HepG2 (cell line): ENCODE measurements around the gene PYHIN1. TPM values are rescaled to one million over a fixed set of nuclear protein-coding genes. Genes with fewer than 3 reads are reported as not detected.

Experiments used
- ATAC-seq: fragments of 200-7000 bp; cut with Tn5 transposase; 3 replicates; pipeline ENCODE4 v1.9.1; 2020; ENCODE audit warnings: mild to moderate bottlenecking, moderate library complexity
- BruUV-seq: library from RNA; stranded (reverse); fragments of 400-500 nt; replicated peaks from 2 replicates; lab custom pipeline; 2021; lab: Mats Ljungman, UMichigan
- CTCF ChIA-PET: fragments of 300-600 bp; formaldehyde crosslinking; extraction: SDS; loops from one replicate; lab custom pipeline; 2021; ENCODE audit warnings: low total read pairs, inconsistent platforms, low intra/inter-chr PET ratio; lab: Yijun Ruan, JAX
- POLR2A ChIA-PET: fragments of 350-600 bp; sonication (Branson Sonifier 250); formaldehyde crosslinking; loops from one replicate; lab custom pipeline; 2020; ENCODE audit warnings: antibody characterized with exemption, inconsistent platforms; lab: Yijun Ruan, JAX
- DNase-seq: peaks from one replicate; pipeline ENCODE4 v3.0.0-alpha.2; 2015; ENCODE audit warnings: low spot score
- FAIRE-seq: peaks from 3 replicates; lab custom pipeline; 2011; peaks lifted over from hg19 to GRCh38; lab: Jason Lieb, UNC
- H2AFZ ChIP-seq: one replicate; pipeline ENCODE4 v1.6.1; 2011; ENCODE audit warnings: low read length, inconsistent platforms
- H3K27ac ChIP-seq: fragments of 300-600 bp; 3 replicates; pipeline ENCODE4 v1.8.0; 2011; ENCODE audit warnings: mixed run types, mild to moderate bottlenecking, mixed read lengths, low read length, inconsistent platforms; ENCODE audit not compliant: insufficient read depth; ENCODE audit errors: extremely low read length
- H3K27me3 ChIP-seq, 2 experiments: fragments of 200-600 bp in 1 of 2; 2 replicates in 1 of 2; 3 replicates in 1 of 2; pipeline versions ENCODE4 v1.6.0 to v1.8.0; 2011; ENCODE audit warnings: low read length in 2 of 2, mild to moderate bottlenecking in 2 of 2, moderate library complexity in 2 of 2, inconsistent platforms in 1 of 2; ENCODE audit not compliant: insufficient read depth in 2 of 2, control insufficient read depth in 1 of 2
- H3K36me3 ChIP-seq, 2 experiments: fragments of 200-600 bp in 1 of 2; replicated peaks in 1 of 2; 2 replicates in 1 of 2; 3 replicates in 1 of 2; pipeline versions ENCODE4 v1.5.1 to v1.8.0; 2011; ENCODE audit warnings: low read length in 2 of 2, inconsistent platforms in 1 of 2; ENCODE audit not compliant: insufficient read depth in 2 of 2, control insufficient read depth in 1 of 2
- H3K4me1 ChIP-seq: 2 replicates; pipeline ENCODE4 v1.5.1; 2012; ENCODE audit warnings: low read length, inconsistent platforms; ENCODE audit not compliant: insufficient read depth
- H3K4me2 ChIP-seq: 2 replicates; pipeline ENCODE4 v1.6.0; 2011; ENCODE audit warnings: low read depth, low read length, inconsistent platforms
- H3K4me3 ChIP-seq, 3 experiments: fragments of 200-600 bp in 1 of 3; sonication (generic), shearing (Covaris generic) in 1 of 3; replicated peaks in 1 of 3; 2 replicates each; pipeline ENCODE4 v1.5.1; 2011 to 2016; ENCODE audit warnings: low read length in 3 of 3, inconsistent platforms in 2 of 3, low read depth in 2 of 3, mild to moderate bottlenecking in 2 of 3, control low read depth in 1 of 3, mixed read lengths in 1 of 3; ENCODE audit not compliant: insufficient read depth in 1 of 3
- H3K79me2 ChIP-seq: one replicate; pipeline ENCODE4 v1.6.1; 2011; ENCODE audit warnings: low read length, inconsistent platforms; ENCODE audit not compliant: insufficient read depth
- H3K9ac ChIP-seq: 2 replicates; pipeline ENCODE4 v1.6.0; 2011; ENCODE audit warnings: mild to moderate bottlenecking, low read depth, low read length, inconsistent platforms; ENCODE audit not compliant: insufficient read depth
- H3K9me3 ChIP-seq: 2 replicates; pipeline ENCODE4 v1.5.1; 2012; ENCODE audit warnings: mild to moderate bottlenecking, low read length
- H4K20me1 ChIP-seq: 2 replicates; pipeline ENCODE4 v1.6.0; 2011; ENCODE audit warnings: inconsistent platforms, mild to moderate bottlenecking, low read length, moderate library complexity; ENCODE audit not compliant: insufficient read depth
- ATRX ChIP-seq: sonication (generic); formaldehyde crosslinking; IDR thresholded peaks from 2 replicates; pipeline ENCODE4 v1.4.0; 2020; ENCODE audit warnings: missing genetic modification reagents, borderline replicate concordance
- PRDM15 ChIP-seq: sonication (generic); formaldehyde crosslinking; IDR thresholded peaks from 2 replicates; pipeline ENCODE4 v1.4.0; 2020; ENCODE audit warnings: missing genetic modification reagents
- ZNF672 ChIP-seq: sonication (generic); formaldehyde crosslinking; IDR thresholded peaks from 2 replicates; pipeline ENCODE4 v1.8.1; 2022; ENCODE audit warnings: missing genetic modification reagents
- WGBS: methylation state at CpG from one replicate; pipeline ENCODE4 v1.1.6; 2017; ENCODE audit warnings: low lambda C conversion rate; 5-methylcytosine and 5-hydroxymethylcytosine counted together
- in situ Hi-C: cut with HindIII; loops from 2 replicates; pipeline ENCODE4 v1.10.0; 2017; ENCODE audit warnings: low pct_unique_long_range_greater_than_20kb; ENCODE audit not compliant: extremely low pct_ligation_motif_present
- intact Hi-C: fragments of 100-400 bp; cut with micrococcal nuclease; formaldehyde crosslinking; loops from one replicate; pipeline ENCODE4 v1.10.0; 2022; ENCODE audit not compliant: unreplicated experiment
- polyA plus RNA-seq, 8 experiments: library from polyadenylated mRNA; depleted of rRNA in 3 of 8; stranded (reverse) in 7 of 8; unstranded in 1 of 8; fragments of >200 nt; fragmentation: Illumina TruSeq in 4 of 8; extraction: Trizol in 4 of 8; gene quantifications; 2 replicates each; pipeline versions ENCODE4 v1.2.1 to v1.2.3, GENCODE V29; 2011 to 2016; ENCODE audit warnings: low read depth in 4 of 8, missing spikeins in 1 of 8, mixed read lengths in 1 of 8; ENCODE audit not compliant: insufficient read depth in 1 of 8
- total RNA-seq, 5 experiments: library from RNA; depleted of rRNA; stranded (reverse); fragments of >200 nt; fragmentation: Illumina TruSeq; extraction: Trizol; gene quantifications; 2 replicates each; pipeline ENCODE4 v1.2.3, GENCODE V29; 2016; ENCODE audit warnings: low read depth in 1 of 5

The PYHIN1 gene
- total and polyA plus RNA-seq, 2 of the 13 experiments (the other 11 are each of a cell fraction or from before 2014, with no cell fraction given), result not detected

GRCh38 chr1:158939180-158939579 is 7.8 kb downstream of the PYHIN1 start:
- 9% methylated on average over 2 of the region's 2 CpGs for WGBS
- ChIA-PET POLR2A (no interaction called here), CTCF (no interaction called here)
- no peak overlapping the region for H2AFZ ChIP-seq
- H3K27me3 ChIP-seq, result no peaks in the 10 kb centered on the region
- no peaks in the 10 kb centered on the region for H4K20me1 ChIP-seq
- ATAC-seq, result no peak
- BruUV-seq, result no TSS peak
- peaks cover 69% of the 10 kb centered on the region for H3K9me3 ChIP-seq
- intact Hi-C loops, result no loop called here
- no peaks in the 10 kb centered on the region for H3K79me2 ChIP-seq
- no peak overlapping the region for H3K9ac ChIP-seq
- H3K4me2 ChIP-seq, result no peak overlapping the region
- no peak overlapping the region for H3K27ac ChIP-seq
- in situ Hi-C loops, result no loop called here
- H3K36me3 ChIP-seq, result no peaks in the 10 kb centered on the region
- TF ChIP-seq PRDM15 (CRISPR knock-in tag), result no peak
- FAIRE-seq, result no peak
- H3K4me3 ChIP-seq, result no peak overlapping the region
- DNase-seq, result no peak
- H3K4me1 ChIP-seq, result no peaks in the 10 kb centered on the region

- TF ChIP-seq ZNF672 (CRISPR knock-in tag) (no peak), ATRX (CRISPR knock-in tag) (no peak)
- no TSS peak for BruUV-seq
- no peak for FAIRE-seq
Measured at GRCh38 chr1:158941317-158941716, 10.0 kb downstream of the PYHIN1 start.

More at GRCh38 chr1:158941317-158941716, 10.0 kb downstream of the PYHIN1 start:
- ChIA-PET CTCF (no interaction called here), POLR2A (no interaction called here)
- Histone ChIP-seq H3K79me2 (no peaks in the 10 kb centered on the region), H3K36me3 (no peaks in the 10 kb centered on the region), H3K4me2 (no peak overlapping the region), H3K9ac (no peak overlapping the region), H3K27me3 (no peaks in the 10 kb centered on the region), H3K4me1 (no peaks in the 10 kb centered on the region), H3K4me3 (no peak overlapping the region), H3K9me3 (peaks cover 70% of the 10 kb centered on the region), H2AFZ (no peak overlapping the region), H3K27ac (no peak overlapping the region), H4K20me1 (no peaks in the 10 kb centered on the region)
- intact Hi-C loops, result no loop called here
- 0% methylated on average over 1 of the region's 1 CpG for WGBS
- ATAC-seq, result no peak
- in situ Hi-C loops, result no loop called here
- no peak for DNase-seq
